Thoracic aorta (tissue), 2 donors: ENCODE results near the gene NUP210. TPM values are rescaled to one million over a fixed set of nuclear protein-coding genes. Genes with fewer than 3 reads are reported as not detected.

Experiments used
- ATAC-seq: fragments of 150-250 bp; one replicate; pipeline ENCODE4 v1.8.0; 2017; ENCODE audit warnings: low read depth; ENCODE audit not compliant: insufficient number of reproducible peaks, low FRiP score
- DNase-seq: peaks from one replicate; pipeline ENCODE4 v3.0.0-alpha.2; 2020; ENCODE audit warnings: low spot score
- H3K27ac ChIP-seq, 2 donors: fragments of 200-600 bp; sonication (generic); 1 replicate in 1 of 2; 2 replicates in 1 of 2; pipeline ENCODE4 v1.5.1; 2016; ENCODE audit warnings: mild to moderate bottlenecking in 2 of 2, moderate library complexity in 2 of 2
- H3K27me3 ChIP-seq: fragments of 200-600 bp; sonication (generic); replicated peaks from 2 replicates; pipeline ENCODE4 v1.6.0; 2016; ENCODE audit warnings: mild to moderate bottlenecking; ENCODE audit not compliant: insufficient read depth
- H3K36me3 ChIP-seq: fragments of 200-600 bp; sonication (generic); one replicate; pipeline ENCODE4 v1.5.1; 2016
- H3K4me1 ChIP-seq, 2 donors: fragments of 200-600 bp; sonication (generic); 1 replicate in 1 of 2; 2 replicates in 1 of 2; pipeline versions ENCODE4 v1.5.1 to v1.6.0; 2016; ENCODE audit warnings: low read depth in 2 of 2, mild to moderate bottlenecking in 1 of 2; ENCODE audit not compliant: control insufficient read depth in 1 of 2
- H3K4me3 ChIP-seq: fragments of 200-600 bp; sonication (generic); 2 replicates; pipeline ENCODE4 v1.5.1; 2016; ENCODE audit warnings: mild to moderate bottlenecking
- H3K9me3 ChIP-seq: fragments of 200-600 bp; sonication (generic); 2 replicates; pipeline ENCODE4 v1.5.1; 2016
- total RNA-seq, 2 donors: library from RNA; depleted of rRNA; stranded (reverse); fragments of >200 nt; gene quantifications; one replicate each; pipeline versions ENCODE4 v1.1.0 to v1.2.3, GENCODE V29; 2016
- TF ChIP-seq, protein P1 (sequence below): fragments of 200-600 bp; sonication (generic); IDR thresholded peaks from one replicate; pipeline ENCODE4 v1.5.1; 2019; ENCODE audit warnings: antibody characterized with exemption

The NUP210 gene
- total RNA-seq, 2 donors from 2014 or later = 3.7 to 4.3 TPM

DNA sequence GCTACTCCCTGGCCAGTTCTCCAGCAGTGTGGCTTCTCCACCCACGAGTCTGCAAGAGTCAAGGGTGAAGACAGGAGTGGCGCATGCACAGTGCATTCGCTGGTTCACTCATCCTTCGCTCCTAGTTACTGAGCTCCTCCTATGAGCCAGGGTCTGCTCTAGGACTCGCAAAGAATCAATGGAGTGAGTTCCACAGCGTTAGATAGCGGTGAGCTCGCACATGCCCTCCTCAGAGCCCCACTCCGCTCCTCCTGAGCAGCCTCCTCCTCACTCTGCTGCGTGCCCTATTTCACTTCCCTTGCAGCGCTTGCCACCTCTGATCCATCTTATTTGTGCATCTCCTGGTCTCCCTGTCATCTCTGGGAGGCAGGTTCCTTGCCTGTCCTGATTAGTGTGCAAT, 63.0 kb downstream of the NUP210 start:
- no peaks in the 10 kb centered on the region for H3K4me1 ChIP-seq
- no peak for ATAC-seq
- no peaks in the 10 kb centered on the region for H3K9me3 ChIP-seq
- TF ChIP-seq, protein P1, sequence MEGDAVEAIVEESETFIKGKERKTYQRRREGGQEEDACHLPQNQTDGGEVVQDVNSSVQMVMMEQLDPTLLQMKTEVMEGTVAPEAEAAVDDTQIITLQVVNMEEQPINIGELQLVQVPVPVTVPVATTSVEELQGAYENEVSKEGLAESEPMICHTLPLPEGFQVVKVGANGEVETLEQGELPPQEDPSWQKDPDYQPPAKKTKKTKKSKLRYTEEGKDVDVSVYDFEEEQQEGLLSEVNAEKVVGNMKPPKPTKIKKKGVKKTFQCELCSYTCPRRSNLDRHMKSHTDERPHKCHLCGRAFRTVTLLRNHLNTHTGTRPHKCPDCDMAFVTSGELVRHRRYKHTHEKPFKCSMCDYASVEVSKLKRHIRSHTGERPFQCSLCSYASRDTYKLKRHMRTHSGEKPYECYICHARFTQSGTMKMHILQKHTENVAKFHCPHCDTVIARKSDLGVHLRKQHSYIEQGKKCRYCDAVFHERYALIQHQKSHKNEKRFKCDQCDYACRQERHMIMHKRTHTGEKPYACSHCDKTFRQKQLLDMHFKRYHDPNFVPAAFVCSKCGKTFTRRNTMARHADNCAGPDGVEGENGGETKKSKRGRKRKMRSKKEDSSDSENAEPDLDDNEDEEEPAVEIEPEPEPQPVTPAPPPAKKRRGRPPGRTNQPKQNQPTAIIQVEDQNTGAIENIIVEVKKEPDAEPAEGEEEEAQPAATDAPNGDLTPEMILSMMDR = no peak
- no peak for DNase-seq
- no peak overlapping the region for H3K27ac ChIP-seq
- H3K36me3 ChIP-seq = no peaks in the 10 kb centered on the region
- no peak overlapping the region for H3K4me3 ChIP-seq
- H3K27me3 ChIP-seq = no peaks in the 10 kb centered on the region

DNA sequence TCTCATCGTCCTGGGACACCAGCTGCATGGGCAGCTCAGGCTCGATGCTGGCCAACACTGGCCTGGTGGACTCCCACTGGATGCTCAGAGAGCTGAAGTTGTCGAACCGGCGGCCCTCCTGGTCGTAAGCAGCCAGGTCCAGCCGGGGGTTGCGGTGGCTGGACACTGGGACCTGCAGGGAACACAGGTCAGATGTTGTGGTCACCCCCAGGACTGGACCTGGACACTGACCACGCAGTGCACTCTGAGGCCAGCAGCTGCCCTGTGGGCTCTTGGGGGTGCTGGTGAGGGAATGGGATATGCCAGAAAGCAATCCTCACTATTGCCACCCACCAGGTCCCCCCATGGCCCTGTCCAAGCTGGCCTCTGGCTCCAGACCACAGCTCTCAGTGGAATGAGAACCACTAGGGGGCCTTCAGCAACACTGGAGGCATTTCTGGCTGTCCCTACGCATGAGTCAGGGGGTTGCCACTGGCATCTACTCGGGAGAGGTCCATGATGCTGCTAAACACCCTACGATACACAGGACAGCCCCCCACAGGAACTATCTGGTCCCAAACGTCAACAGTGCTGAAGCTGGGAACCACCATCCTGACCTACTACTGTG, 66.1 kb downstream of the NUP210 start:
- H3K4me1 ChIP-seq = no peaks in the 10 kb centered on the region
- no peaks in the 10 kb centered on the region for H3K27me3 ChIP-seq
- no peak overlapping the region for H3K4me3 ChIP-seq
- no peak overlapping the region for H3K27ac ChIP-seq
- DNase-seq (no peak), ATAC-seq (no peak)
- H3K9me3 ChIP-seq = no peaks in the 10 kb centered on the region
- no peaks in the 10 kb centered on the region for H3K36me3 ChIP-seq
- TF ChIP-seq, protein P1 = no peak

DNA sequence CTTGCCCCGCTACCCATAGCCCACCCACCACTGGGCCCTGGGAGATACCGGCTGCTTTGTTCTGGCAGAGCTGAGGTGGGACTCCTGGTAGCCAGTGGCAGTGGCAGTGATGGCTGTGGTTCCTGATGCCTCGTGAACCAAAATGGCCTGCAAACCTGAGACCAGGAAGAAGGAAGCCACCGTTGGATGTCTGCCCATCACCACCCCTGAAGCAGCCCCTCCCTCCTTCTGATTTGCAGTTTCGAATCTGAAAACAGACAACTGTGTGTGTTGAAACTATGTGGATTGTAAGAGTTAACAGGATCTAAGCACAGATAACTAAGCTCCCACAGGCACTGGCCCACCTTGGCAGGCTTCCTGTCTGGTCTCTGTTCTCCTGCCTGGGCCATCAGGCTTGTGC, 66.6 kb downstream of the NUP210 start:
- no peak for DNase-seq
- Histone ChIP-seq H3K27ac (no peak overlapping the region), H3K36me3 (no peaks in the 10 kb centered on the region), H3K4me1 (no peaks in the 10 kb centered on the region), H3K4me3 (no peak overlapping the region), H3K27me3 (no peaks in the 10 kb centered on the region), H3K9me3 (no peaks in the 10 kb centered on the region)
- TF ChIP-seq, protein P1 = no peak
- no peak for ATAC-seq

DNA sequence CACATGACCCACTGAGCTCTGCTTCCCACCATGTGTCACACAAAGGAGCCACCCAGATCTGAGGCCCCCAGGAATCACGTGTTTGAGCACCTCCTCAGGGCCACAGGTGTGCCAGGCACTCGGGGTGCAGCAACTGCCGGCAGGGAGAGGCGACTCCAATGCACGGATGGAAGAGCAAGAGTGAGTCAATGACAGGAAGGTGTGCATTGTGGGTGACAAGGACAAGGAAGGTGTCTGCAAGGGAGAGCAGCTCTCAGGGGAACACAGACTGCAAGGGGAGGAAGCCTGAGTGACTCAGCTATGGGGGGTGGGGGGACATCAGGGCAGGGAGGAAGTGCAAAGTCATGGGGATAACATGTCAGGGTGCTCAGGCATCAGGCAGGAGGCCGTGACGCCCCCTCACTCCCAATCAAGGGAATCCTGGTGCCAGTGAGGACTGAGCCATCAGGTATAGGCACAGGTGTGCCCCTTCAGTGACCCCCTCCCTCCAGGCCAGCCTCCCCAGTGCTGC, 67.4 kb downstream of the NUP210 start:
- H3K4me3 ChIP-seq = no peak overlapping the region
- no peaks in the 10 kb centered on the region for H3K27me3 ChIP-seq
- H3K27ac ChIP-seq = no peak overlapping the region
- no peak for ATAC-seq
- no peaks in the 10 kb centered on the region for H3K36me3 ChIP-seq
- TF ChIP-seq, protein P1 = no peak
- H3K9me3 ChIP-seq = no peaks in the 10 kb centered on the region
- DNase-seq = no peak
- no peaks in the 10 kb centered on the region for H3K4me1 ChIP-seq

DNA sequence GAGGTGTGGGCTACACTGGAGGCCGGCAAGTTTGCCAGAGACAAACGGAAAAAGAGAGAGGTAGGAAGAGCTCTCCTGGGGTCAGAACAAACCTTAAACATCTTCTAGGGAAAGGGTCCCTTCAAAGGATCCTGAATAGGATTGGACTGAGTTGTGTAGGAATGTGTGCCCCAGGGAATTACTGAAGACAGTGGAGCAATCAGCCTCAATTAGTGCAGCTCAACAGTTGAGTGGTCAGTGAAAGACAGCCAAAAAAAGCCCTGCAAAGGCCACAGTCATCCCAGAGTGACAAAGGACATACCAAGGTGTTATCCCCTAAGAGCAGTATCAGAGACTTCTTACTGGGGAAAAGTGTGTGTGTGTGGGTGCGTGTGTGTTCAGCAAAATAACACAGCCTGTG, 70.3 kb downstream of the NUP210 start:
- TF ChIP-seq, protein P1 = no peak
- H3K9me3 ChIP-seq = no peaks in the 10 kb centered on the region
- no peaks in the 10 kb centered on the region for H3K27me3 ChIP-seq
- DNase-seq (no peak), ATAC-seq (no peak)
- H3K4me3 ChIP-seq = no peak overlapping the region
- no peaks in the 10 kb centered on the region for H3K4me1 ChIP-seq
- no peaks in the 10 kb centered on the region for H3K36me3 ChIP-seq
- H3K27ac ChIP-seq = no peak overlapping the region
